Embryonic facial prominence (tissue), 1 donor: ENCODE data around the gene AMHR2.

Source experiments
- DNase-seq: peaks from one replicate; pipeline ENCODE4 v3.0.0-alpha.2; 2016; ENCODE audit errors: extremely low spot score

The AMHR2 gene

DNA sequence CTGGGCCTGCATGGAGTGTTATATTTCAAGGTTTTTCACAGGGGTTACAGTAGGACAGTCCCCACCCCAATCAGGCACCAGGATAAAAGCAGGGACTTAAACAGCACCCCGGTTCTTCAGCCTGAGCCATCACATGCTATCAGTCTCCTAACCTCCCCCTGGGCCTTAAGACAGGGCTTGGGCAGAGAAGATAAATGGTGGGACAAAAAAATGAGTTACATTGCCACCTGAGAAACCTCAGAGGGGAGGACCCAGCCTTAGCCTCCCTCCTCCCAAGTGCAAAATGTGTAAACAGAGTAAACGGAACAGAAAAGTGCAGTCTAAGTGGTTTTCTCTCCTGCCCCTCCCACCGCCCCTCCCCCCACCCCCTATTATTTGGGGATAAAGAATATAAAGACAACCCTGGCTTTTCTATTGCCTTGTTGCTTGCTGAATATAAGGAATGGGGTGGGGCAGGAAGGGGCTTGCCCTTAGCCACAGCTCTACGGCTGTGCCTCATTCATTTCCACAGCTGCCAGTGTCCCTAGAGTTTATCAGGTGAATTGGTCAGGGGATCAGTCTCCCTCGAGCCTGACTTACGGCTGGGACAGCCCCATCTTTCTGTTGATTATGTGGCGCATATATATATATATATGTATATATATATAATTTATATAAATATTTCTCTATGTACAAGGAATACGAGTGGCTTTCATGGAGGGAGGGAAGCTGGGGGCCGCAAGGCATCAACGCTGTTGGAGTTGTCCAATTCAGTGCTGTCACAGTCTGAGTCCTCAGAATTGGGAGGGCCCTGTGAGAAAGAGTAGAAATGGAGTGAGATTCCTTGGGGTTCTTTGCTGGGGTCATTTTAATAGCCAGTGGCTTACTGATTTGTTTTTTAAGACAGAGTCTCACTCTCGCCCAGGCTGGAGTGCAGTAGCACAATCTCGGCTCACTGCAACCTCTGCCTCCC is 57.1 kb downstream of the AMHR2 start:
- no peak for DNase-seq
